HepG2 (cell line): Measurements from ENCODE around the gene MAP3K20. TPM values are rescaled to one million over a fixed set of nuclear protein-coding genes. Genes with fewer than 3 reads are reported as not detected.

Experiments used
- ATAC-seq: fragments of 200-7000 bp; cut with Tn5 transposase; 3 replicates; pipeline ENCODE4 v1.9.1; 2020; ENCODE audit warnings: mild to moderate bottlenecking, moderate library complexity
- BruUV-seq: library from RNA; stranded (reverse); fragments of 400-500 nt; replicated peaks from 2 replicates; lab custom pipeline; 2021; lab: Mats Ljungman, UMichigan
- CTCF ChIA-PET: fragments of 300-600 bp; formaldehyde crosslinking; extraction: SDS; loops from one replicate; lab custom pipeline; 2021; ENCODE audit warnings: low total read pairs, inconsistent platforms, low intra/inter-chr PET ratio; lab: Yijun Ruan, JAX
- POLR2A ChIA-PET: fragments of 350-600 bp; sonication (Branson Sonifier 250); formaldehyde crosslinking; loops from one replicate; lab custom pipeline; 2020; ENCODE audit warnings: antibody characterized with exemption, inconsistent platforms; lab: Yijun Ruan, JAX
- DNase-seq: peaks from one replicate; pipeline ENCODE4 v3.0.0-alpha.2; 2015; ENCODE audit warnings: low spot score
- FAIRE-seq: peaks from 3 replicates; lab custom pipeline; 2011; peaks lifted over from hg19 to GRCh38; lab: Jason Lieb, UNC
- H2AFZ ChIP-seq: one replicate; pipeline ENCODE4 v1.6.1; 2011; ENCODE audit warnings: low read length, inconsistent platforms
- H3K27ac ChIP-seq: fragments of 300-600 bp; 3 replicates; pipeline ENCODE4 v1.8.0; 2011; ENCODE audit warnings: mixed run types, mild to moderate bottlenecking, mixed read lengths, low read length, inconsistent platforms; ENCODE audit not compliant: insufficient read depth; ENCODE audit errors: extremely low read length
- H3K27me3 ChIP-seq, 2 experiments: fragments of 200-600 bp in 1 of 2; 2 replicates in 1 of 2; 3 replicates in 1 of 2; pipeline versions ENCODE4 v1.6.0 to v1.8.0; 2011; ENCODE audit warnings: low read length in 2 of 2, mild to moderate bottlenecking in 2 of 2, moderate library complexity in 2 of 2, inconsistent platforms in 1 of 2; ENCODE audit not compliant: insufficient read depth in 2 of 2, control insufficient read depth in 1 of 2
- H3K36me3 ChIP-seq, 2 experiments: fragments of 200-600 bp in 1 of 2; replicated peaks in 1 of 2; 2 replicates in 1 of 2; 3 replicates in 1 of 2; pipeline versions ENCODE4 v1.5.1 to v1.8.0; 2011; ENCODE audit warnings: low read length in 2 of 2, inconsistent platforms in 1 of 2; ENCODE audit not compliant: insufficient read depth in 2 of 2, control insufficient read depth in 1 of 2
- H3K4me1 ChIP-seq: 2 replicates; pipeline ENCODE4 v1.5.1; 2012; ENCODE audit warnings: low read length, inconsistent platforms; ENCODE audit not compliant: insufficient read depth
- H3K4me2 ChIP-seq: 2 replicates; pipeline ENCODE4 v1.6.0; 2011; ENCODE audit warnings: low read depth, low read length, inconsistent platforms
- H3K4me3 ChIP-seq, 3 experiments: fragments of 200-600 bp in 1 of 3; sonication (generic), shearing (Covaris generic) in 1 of 3; replicated peaks in 1 of 3; 2 replicates each; pipeline ENCODE4 v1.5.1; 2011 to 2016; ENCODE audit warnings: low read length in 3 of 3, inconsistent platforms in 2 of 3, low read depth in 2 of 3, mild to moderate bottlenecking in 2 of 3, control low read depth in 1 of 3, mixed read lengths in 1 of 3; ENCODE audit not compliant: insufficient read depth in 1 of 3
- H3K79me2 ChIP-seq: one replicate; pipeline ENCODE4 v1.6.1; 2011; ENCODE audit warnings: low read length, inconsistent platforms; ENCODE audit not compliant: insufficient read depth
- H3K9ac ChIP-seq: 2 replicates; pipeline ENCODE4 v1.6.0; 2011; ENCODE audit warnings: mild to moderate bottlenecking, low read depth, low read length, inconsistent platforms; ENCODE audit not compliant: insufficient read depth
- H3K9me3 ChIP-seq: 2 replicates; pipeline ENCODE4 v1.5.1; 2012; ENCODE audit warnings: mild to moderate bottlenecking, low read length
- H4K20me1 ChIP-seq: 2 replicates; pipeline ENCODE4 v1.6.0; 2011; ENCODE audit warnings: inconsistent platforms, mild to moderate bottlenecking, low read length, moderate library complexity; ENCODE audit not compliant: insufficient read depth
- FOXP4 ChIP-seq: sonication (generic); formaldehyde crosslinking; IDR thresholded peaks from 2 replicates; pipeline ENCODE4 v1.4.0; 2020; ENCODE audit warnings: missing genetic modification reagents
- HOXD1 ChIP-seq: sonication (generic); formaldehyde crosslinking; IDR thresholded peaks from 2 replicates; pipeline ENCODE4 v1.5.0; 2020; ENCODE audit warnings: missing genetic modification reagents
- PRPF4 ChIP-seq: fragments of 200-400 bp; formaldehyde crosslinking; IDR thresholded peaks from 2 replicates; pipeline ENCODE4 v1.6.1; 2016; ENCODE audit warnings: low read length, low read depth; ENCODE audit not compliant: poor library complexity, severe bottlenecking
- RELA ChIP-seq: sonication (generic); formaldehyde crosslinking; IDR thresholded peaks from 2 replicates; pipeline ENCODE4 v1.4.0; 2020; ENCODE audit warnings: missing genetic modification reagents
- ZFX ChIP-seq: sonication (generic); formaldehyde crosslinking; IDR thresholded peaks from 2 replicates; pipeline ENCODE4 v1.4.0; 2020; ENCODE audit warnings: mild to moderate bottlenecking, low read depth, missing genetic modification reagents, moderate library complexity
- ZNF160 ChIP-seq: sonication (generic); formaldehyde crosslinking; IDR thresholded peaks from 2 replicates; pipeline ENCODE4 v1.8.0; 2022; ENCODE audit warnings: mild to moderate bottlenecking, inconsistent platforms, missing genetic modification reagents
- WGBS: methylation state at CpG from one replicate; pipeline ENCODE4 v1.1.6; 2017; ENCODE audit warnings: low lambda C conversion rate; 5-methylcytosine and 5-hydroxymethylcytosine counted together
- in situ Hi-C: cut with HindIII; loops from 2 replicates; pipeline ENCODE4 v1.10.0; 2017; ENCODE audit warnings: low pct_unique_long_range_greater_than_20kb; ENCODE audit not compliant: extremely low pct_ligation_motif_present
- intact Hi-C: fragments of 100-400 bp; cut with micrococcal nuclease; formaldehyde crosslinking; loops from one replicate; pipeline ENCODE4 v1.10.0; 2022; ENCODE audit not compliant: unreplicated experiment
- polyA plus RNA-seq, 8 experiments: library from polyadenylated mRNA; depleted of rRNA in 3 of 8; stranded (reverse) in 7 of 8; unstranded in 1 of 8; fragments of >200 nt; fragmentation: Illumina TruSeq in 4 of 8; extraction: Trizol in 4 of 8; gene quantifications; 2 replicates each; pipeline versions ENCODE4 v1.2.1 to v1.2.3, GENCODE V29; 2011 to 2016; ENCODE audit warnings: low read depth in 4 of 8, missing spikeins in 1 of 8, mixed read lengths in 1 of 8; ENCODE audit not compliant: insufficient read depth in 1 of 8
- total RNA-seq, 5 experiments: library from RNA; depleted of rRNA; stranded (reverse); fragments of >200 nt; fragmentation: Illumina TruSeq; extraction: Trizol; gene quantifications; 2 replicates each; pipeline ENCODE4 v1.2.3, GENCODE V29; 2016; ENCODE audit warnings: low read depth in 1 of 5

Gene MAP3K20
- total and polyA plus RNA-seq, 2 of the 13 experiments (the other 11 are each of a cell fraction or from before 2014, with no cell fraction given): 5.2 to 13.5 TPM

- TF ChIP-seq FOXP4 (CRISPR knock-in tag): 0 out of 2 replicates have a peak, but pooled peaks have one; percentile 19
Measured at GRCh38 chr2:173053043-173053699, 22.5 kb upstream of the MAP3K20 start (continued).

DNA sequence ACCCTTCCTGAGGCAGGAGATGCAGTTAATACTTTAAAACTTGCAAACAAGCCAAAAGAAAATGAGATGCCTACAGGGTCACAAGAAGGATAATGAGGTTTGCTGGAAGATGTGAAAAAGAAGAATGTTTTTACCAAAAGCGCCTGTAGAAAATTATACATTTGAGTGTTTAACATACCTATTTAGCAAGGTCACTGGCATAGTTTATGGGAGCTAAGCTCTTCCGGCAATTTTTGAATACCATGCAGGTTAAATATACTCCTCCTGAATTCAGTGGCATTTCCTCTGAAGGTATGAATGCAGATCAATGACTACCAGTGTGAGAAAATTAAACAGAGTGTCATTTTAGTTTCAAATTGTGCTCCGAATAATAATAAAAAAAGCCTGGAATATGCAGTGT lies 21.2 kb upstream of the MAP3K20 start:
- intact Hi-C loops: no loop called here
- Histone ChIP-seq H3K27me3 (no peaks in the 10 kb centered on the region), H3K36me3 (no peaks in the 10 kb centered on the region), H3K4me1 (peaks cover 49% of the 10 kb centered on the region), H3K4me3 (no peak overlapping the region), H3K4me2 (no peak overlapping the region), H4K20me1 (no peaks in the 10 kb centered on the region), H2AFZ (no peak overlapping the region), H3K27ac (no peak overlapping the region), H3K9ac (no peak overlapping the region), H3K79me2 (no peaks in the 10 kb centered on the region), H3K9me3 (no peaks in the 10 kb centered on the region)
- no peak for ATAC-seq
- ChIA-PET CTCF (no interaction called here), POLR2A (no interaction called here)
- in situ Hi-C loops: no loop called here
- no TSS peak for BruUV-seq
- DNase-seq: peak; percentile 48
- 48% methylated on average over 3 of the region's 3 CpGs for WGBS
- FAIRE-seq: no peak
- TF ChIP-seq ZFX (CRISPR knock-in tag) (no peak), HOXD1 (CRISPR knock-in tag) (no peak), ZNF160 (no peak), RELA (CRISPR knock-in tag) (no peak), PRPF4 (no peak)
